Thymus (tissue), 11 donors: ENCODE data around the gene CALM1. TPM values are rescaled to one million over a fixed set of nuclear protein-coding genes. Genes with fewer than 3 reads are reported as not detected.

Experiments
- DNase-seq, 9 donors: peaks; one replicate each; pipeline ENCODE4 v3.0.0-alpha.2; 2013; ENCODE audit warnings: low spot score in 9 of 9, low read depth in 6 of 9, missing footprints in 1 of 9
- H3K27ac ChIP-seq, 2 donors: one replicate each; pipeline ENCODE4 v1.5.1; 2013; ENCODE audit warnings: control low read depth in 1 of 2, low read depth in 1 of 2, low read length in 1 of 2, mild to moderate bottlenecking in 1 of 2, moderate library complexity in 1 of 2
- H3K27me3 ChIP-seq, 2 donors: one replicate each; pipeline ENCODE4 v1.5.1; 2013; ENCODE audit warnings: low read length in 1 of 2; ENCODE audit not compliant: control insufficient read depth in 2 of 2, insufficient read depth in 1 of 2
- H3K36me3 ChIP-seq, 2 donors: one replicate each; pipeline ENCODE4 v1.5.1; 2013; ENCODE audit warnings: low read length in 1 of 2, mild to moderate bottlenecking in 1 of 2, moderate library complexity in 1 of 2; ENCODE audit not compliant: control insufficient read depth in 2 of 2, insufficient read depth in 2 of 2
- H3K4me1 ChIP-seq, 2 donors: one replicate each; pipeline ENCODE4 v1.5.1; 2013; ENCODE audit warnings: low read length in 2 of 2; ENCODE audit not compliant: control insufficient read depth in 2 of 2, insufficient read depth in 2 of 2
- H3K4me3 ChIP-seq, 2 donors: one replicate each; pipeline ENCODE4 v1.5.1; 2013; ENCODE audit warnings: low read length in 2 of 2, control low read depth in 1 of 2, mild to moderate bottlenecking in 1 of 2
- H3K9me3 ChIP-seq, 2 donors: one replicate each; pipeline ENCODE4 v1.5.1; 2013; ENCODE audit warnings: low read length in 1 of 2, mild to moderate bottlenecking in 1 of 2; ENCODE audit not compliant: control insufficient read depth in 2 of 2, insufficient read depth in 1 of 2
- WGBS: extraction: QIAGEN DNeasy Blood & Tissue Kit; methylation state at CpG from one replicate; pipeline ENCODE4 v1.1.7; 2013; 5-methylcytosine and 5-hydroxymethylcytosine counted together
- polyA plus RNA-seq: library from polyadenylated mRNA; stranded (reverse); fragments of 200-250 nt; gene quantifications from one replicate; pipeline ENCODE4 v1.2.3, GENCODE V29; 2013
- total RNA-seq: library from RNA; stranded (reverse); fragments of 120-200 nt; gene quantifications from one replicate; pipeline ENCODE4 v1.2.4, GENCODE V29; 2013
- donor health status: healthy.

The CALM1 gene
- total and polyA plus RNA-seq, 2 donors, result 247 to 302 TPM

GRCh38 chr14:90381999-90382451 lies 14.8 kb upstream of the CALM1 start:
- Histone ChIP-seq H3K4me1 (peaks cover 17 to 26% of the 10 kb centered on the region in 2 donors), H3K4me3 (peak overlapping the region; percentile 80 to 87), H3K9me3 (no peaks in the 10 kb centered on the region), H3K36me3 (no peaks in the 10 kb centered on the region), H3K27me3 (no peaks in the 10 kb centered on the region), H3K27ac (peak overlapping the region; percentile 98 to 99)
- WGBS, result 56% methylated on average over 13 of the region's 13 CpGs
- no peak for DNase-seq

- Histone ChIP-seq H3K9me3 (no peaks in the 10 kb centered on the region), H3K4me1 (peaks cover 17 to 26% of the 10 kb centered on the region in 2 donors), H3K4me3 (peak overlapping the region; percentile 80 to 87), H3K36me3 (no peaks in the 10 kb centered on the region), H3K27ac (peak overlapping the region; percentile 98 to 99), H3K27me3 (no peaks in the 10 kb centered on the region)
- DNase-seq, result peak; percentile 48 to 88 (median 66)
- under 1% methylated on average over 34 of the region's 34 CpGs for WGBS
Measured at GRCh38 chr14:90382491-90383125, 14.2 kb upstream of the CALM1 start.

GRCh38 chr14:90383126-90383730 lies 13.6 kb upstream of the CALM1 start:
- Histone ChIP-seq H3K4me1 (peaks cover 17 to 26% of the 10 kb centered on the region in 2 donors), H3K27ac (peak overlapping the region; percentile 98 to 99), H3K36me3 (no peaks in the 10 kb centered on the region), H3K27me3 (no peaks in the 10 kb centered on the region), H3K9me3 (no peaks in the 10 kb centered on the region), H3K4me3 (peak overlapping the region; percentile 80 to 87)
- WGBS, result under 1% methylated on average over 62 of the region's 62 CpGs
- peak; percentile 92 to 100 (median 98) for DNase-seq

- peak overlapping the region; percentile 98 to 99 for H3K27ac ChIP-seq
- 12% methylated on average over 37 of the region's 37 CpGs for WGBS
- no peaks in the 10 kb centered on the region for H3K9me3 ChIP-seq
- H3K4me1 ChIP-seq, result peaks cover 17 to 26% of the 10 kb centered on the region in 2 donors
- no peaks in the 10 kb centered on the region for H3K36me3 ChIP-seq
- H3K4me3 ChIP-seq, result peak overlapping the region; percentile 71 to 80
- H3K27me3 ChIP-seq, result no peaks in the 10 kb centered on the region
- peak; percentile 41 to 85 (median 55) for DNase-seq
Measured at GRCh38 chr14:90383731-90384542, 12.9 kb upstream of the CALM1 start.

- Histone ChIP-seq H3K4me1 (peaks cover 17 to 26% of the 10 kb centered on the region in 2 donors), H3K27ac (peak overlapping the region; percentile 98 to 99), H3K27me3 (no peaks in the 10 kb centered on the region), H3K36me3 (no peaks in the 10 kb centered on the region), H3K9me3 (no peaks in the 10 kb centered on the region), H3K4me3 (peak overlapping the region; percentile 71 to 80)
- DNase-seq, result peak in 7 of 9 donors; percentile 30 to 71 (median 47)
- WGBS, result 8% methylated on average over 3 of the region's 3 CpGs
Measured at GRCh38 chr14:90384543-90384911, 12.3 kb upstream of the CALM1 start.

GRCh38 chr14:90386321-90386720 lies 10.5 kb upstream of the CALM1 start:
- Histone ChIP-seq H3K36me3 (no peaks in the 10 kb centered on the region), H3K4me3 (no peak overlapping the region), H3K4me1 (peaks cover 17 to 26% of the 10 kb centered on the region in 2 donors), H3K27ac (no peak overlapping the region), H3K9me3 (no peaks in the 10 kb centered on the region), H3K27me3 (no peaks in the 10 kb centered on the region)
- no peak for DNase-seq
- 97% methylated on average over 2 of the region's 2 CpGs for WGBS

GRCh38 chr14:90387206-90387760 lies 9.5 kb upstream of the CALM1 start:
- H3K4me3 ChIP-seq, result no peak overlapping the region
- no peaks in the 10 kb centered on the region for H3K36me3 ChIP-seq
- H3K4me1 ChIP-seq, result peaks cover 13 to 18% of the 10 kb centered on the region in 2 donors
- no peaks in the 10 kb centered on the region for H3K9me3 ChIP-seq
- no peak overlapping the region for H3K27ac ChIP-seq
- 99% methylated on average over 2 of the region's 2 CpGs for WGBS
- no peaks in the 10 kb centered on the region for H3K27me3 ChIP-seq
- DNase-seq, result no peak

GRCh38 chr14:90388437-90388836 lies 8.4 kb upstream of the CALM1 start:
- Histone ChIP-seq H3K27ac (no peak overlapping the region), H3K4me3 (no peak overlapping the region), H3K4me1 (peaks cover 13 to 16% of the 10 kb centered on the region in 2 donors), H3K9me3 (no peaks in the 10 kb centered on the region), H3K36me3 (no peaks in the 10 kb centered on the region), H3K27me3 (no peaks in the 10 kb centered on the region)
- no peak for DNase-seq
- WGBS, result 59% methylated on average over 4 of the region's 4 CpGs
